KMS-11 (cell line): ENCODE results near the gene MRPS16.

ENCODE experiments used
- H2AFZ ChIP-seq: fragments of 200-600 bp; sonication (generic); 2 replicates; pipeline ENCODE4 v1.6.1; 2016; ENCODE audit warnings: antibody characterized with exemption, mixed run types, low read depth
- H3K27ac ChIP-seq: fragments of 200-600 bp; sonication (generic); 2 replicates; pipeline ENCODE4 v1.6.1; 2016; ENCODE audit warnings: mild to moderate bottlenecking, mixed run types
- H3K27me3 ChIP-seq: fragments of 200-600 bp; sonication (generic); 2 replicates; pipeline ENCODE4 v1.6.1; 2017; ENCODE audit warnings: mild to moderate bottlenecking, low read depth, mixed run types, moderate library complexity; ENCODE audit not compliant: insufficient read depth
- H3K36me3 ChIP-seq: fragments of 200-600 bp; sonication (generic); 2 replicates; pipeline ENCODE4 v1.6.1; 2017; ENCODE audit warnings: mild to moderate bottlenecking, mixed run types; ENCODE audit not compliant: insufficient read depth
- H3K4me1 ChIP-seq: fragments of 200-600 bp; sonication (generic); 2 replicates; pipeline ENCODE4 v1.6.1; 2016; ENCODE audit warnings: mild to moderate bottlenecking, low read depth, mixed run types; ENCODE audit not compliant: poor library complexity, severe bottlenecking
- H3K4me2 ChIP-seq: fragments of 200-600 bp; sonication (generic); 2 replicates; pipeline ENCODE4 v1.7.0; 2016; ENCODE audit warnings: mild to moderate bottlenecking, mixed run types
- H3K4me3 ChIP-seq: fragments of 200-600 bp; sonication (generic); IDR thresholded peaks from 2 replicates; pipeline ENCODE4 v1.6.1; 2017; ENCODE audit warnings: low read depth, low read length, mixed read lengths; ENCODE audit not compliant: insufficient read depth
- H3K79me2 ChIP-seq: fragments of 200-600 bp; sonication (generic); 2 replicates; pipeline ENCODE4 v1.6.1; 2016; ENCODE audit warnings: low read depth, mixed run types; ENCODE audit not compliant: insufficient read depth
- H3K9ac ChIP-seq: fragments of 200-600 bp; sonication (generic); 2 replicates; pipeline ENCODE4 v1.6.1; 2016; ENCODE audit warnings: mild to moderate bottlenecking, mixed run types
- H4K20me1 ChIP-seq: fragments of 200-600 bp; sonication (generic); 2 replicates; pipeline ENCODE4 v1.6.1; 2016; ENCODE audit warnings: mild to moderate bottlenecking, mixed run types; ENCODE audit not compliant: insufficient read depth
- CTCF ChIP-seq: fragments of 200-600 bp; sonication (generic); conservative IDR thresholded peaks from 2 replicates; pipeline ENCODE4 v1.6.1; 2017; ENCODE audit warnings: low read depth, mild to moderate bottlenecking, antibody characterized with exemption, low read length, moderate library complexity, mixed read lengths

The MRPS16 gene

GRCh38 chr10:73218431-73219191 lies 33.8 kb downstream of the MRPS16 start:
- Histone ChIP-seq H3K27ac (peak overlapping the region; percentile 44; the same call in 1 of the 2 replicates), H3K4me2 (peak overlapping the region; percentile 58), H2AFZ (peak overlapping the region; percentile 33), H3K79me2 (no peaks in the 10 kb centered on the region), H3K27me3 (no peaks in the 10 kb centered on the region), H3K4me3 (no peak overlapping the region), H3K4me1 (peaks cover 27% of the 10 kb centered on the region), H3K9ac (no peak overlapping the region), H4K20me1 (no peaks in the 10 kb centered on the region), H3K36me3 (no peaks in the 10 kb centered on the region)
- TF ChIP-seq CTCF: peak; percentile 63

- Histone ChIP-seq H3K79me2 (no peaks in the 10 kb centered on the region), H3K9ac (no peak overlapping the region), H3K4me3 (no peak overlapping the region), H3K4me1 (peaks cover 27% of the 10 kb centered on the region), H2AFZ (no peak overlapping the region), H3K4me2 (peak overlapping the region; percentile 58; the same call in 1 of the 2 replicates), H3K27me3 (no peaks in the 10 kb centered on the region), H4K20me1 (no peaks in the 10 kb centered on the region), H3K36me3 (no peaks in the 10 kb centered on the region), H3K27ac (peak overlapping the region; percentile 44; the same call in 1 of the 2 replicates)
- no peak for TF ChIP-seq CTCF
Measured at GRCh38 chr10:73217628-73218027, 34.8 kb downstream of the MRPS16 start.

- Histone ChIP-seq H3K27me3 (no peaks in the 10 kb centered on the region), H3K4me2 (no peak overlapping the region), H3K4me3 (no peak overlapping the region), H3K4me1 (peaks cover 27% of the 10 kb centered on the region), H2AFZ (no peak overlapping the region), H4K20me1 (no peaks in the 10 kb centered on the region), H3K79me2 (no peaks in the 10 kb centered on the region), H3K9ac (no peak overlapping the region), H3K36me3 (no peaks in the 10 kb centered on the region), H3K27ac (no peak overlapping the region)
- no peak for TF ChIP-seq CTCF
Measured at GRCh38 chr10:73215749-73216148, 36.7 kb downstream of the MRPS16 start.

- no peak overlapping the region for H2AFZ ChIP-seq
- no peak overlapping the region for H3K9ac ChIP-seq
- H3K4me1 ChIP-seq: no peaks in the 10 kb centered on the region
- H3K27me3 ChIP-seq: no peaks in the 10 kb centered on the region
- no peak overlapping the region for H3K27ac ChIP-seq
- H4K20me1 ChIP-seq: no peaks in the 10 kb centered on the region
- no peaks in the 10 kb centered on the region for H3K79me2 ChIP-seq
- H3K4me2 ChIP-seq: no peak overlapping the region
- no peak for TF ChIP-seq CTCF
- no peak overlapping the region for H3K4me3 ChIP-seq
- H3K36me3 ChIP-seq: no peaks in the 10 kb centered on the region
Measured at GRCh38 chr10:73211106-73211811, 41.2 kb downstream of the MRPS16 start.
